H9 (cell line): ENCODE measurements around the gene ZNF385D. TPM values are rescaled to one million over a fixed set of nuclear protein-coding genes. Genes with fewer than 3 reads are reported as not detected.

Experiments
- DNase-seq: peaks from one replicate; pipeline ENCODE4 v3.0.0-alpha.2; 2017
- H2AFZ ChIP-seq: one replicate; pipeline ENCODE4 v1.6.1; 2013; ENCODE audit warnings: mild to moderate bottlenecking, low read length, control low read depth, moderate library complexity
- H2AK5ac ChIP-seq: 2 replicates; pipeline ENCODE4 v1.6.1; 2013; ENCODE audit warnings: low read length, control low read depth, mixed read lengths; ENCODE audit not compliant: insufficient read length
- H2BK120ac ChIP-seq: one replicate; pipeline ENCODE4 v1.6.1; 2013; ENCODE audit warnings: low read depth, mild to moderate bottlenecking, low read length, control low read depth, inconsistent platforms; ENCODE audit not compliant: poor library complexity, severe bottlenecking
- H2BK12ac ChIP-seq: 2 replicates; pipeline ENCODE4 v1.6.1; 2013; ENCODE audit warnings: low read length, control low read depth, mixed read lengths, low read depth; ENCODE audit not compliant: insufficient read length
- H2BK15ac ChIP-seq: 2 replicates; pipeline ENCODE4 v1.6.1; 2013; ENCODE audit warnings: low read depth, low read length, control low read depth
- H2BK20ac ChIP-seq: one replicate; pipeline ENCODE4 v1.6.1; 2013; ENCODE audit warnings: low read depth, mild to moderate bottlenecking, low read length, control low read depth, inconsistent platforms; ENCODE audit not compliant: poor library complexity, severe bottlenecking
- H2BK5ac ChIP-seq: 2 replicates; pipeline ENCODE4 v1.6.1; 2013; ENCODE audit warnings: low read length, control low read depth, mixed read lengths; ENCODE audit not compliant: insufficient read length
- H3K14ac ChIP-seq: 2 replicates; pipeline ENCODE4 v1.6.1; 2013; ENCODE audit warnings: low read length, control low read depth; ENCODE audit not compliant: insufficient read depth
- H3K18ac ChIP-seq: 2 replicates; pipeline ENCODE4 v1.6.1; 2013; ENCODE audit warnings: low read depth, mild to moderate bottlenecking, mixed read lengths, low read length, control low read depth; ENCODE audit not compliant: insufficient read length
- H3K23ac ChIP-seq: 2 replicates; pipeline ENCODE4 v1.6.1; 2013; ENCODE audit warnings: low read length, control low read depth, mixed read lengths, low read depth; ENCODE audit not compliant: insufficient read length
- H3K23me2 ChIP-seq: 2 replicates; pipeline ENCODE4 v1.6.1; 2013; ENCODE audit warnings: low read depth, mild to moderate bottlenecking, mixed read lengths, low read length, control low read depth; ENCODE audit not compliant: insufficient read length, poor library complexity, severe bottlenecking
- H3K27ac ChIP-seq: 2 replicates; pipeline ENCODE4 v1.5.1; 2013; ENCODE audit warnings: low read length, control low read depth, mixed read lengths, low read depth; ENCODE audit not compliant: insufficient read length
- H3K27me3 ChIP-seq: 2 replicates; pipeline ENCODE4 v1.6.1; 2013; ENCODE audit warnings: low read length, control low read depth, inconsistent platforms; ENCODE audit not compliant: insufficient read depth
- H3K4ac ChIP-seq: 2 replicates; pipeline ENCODE4 v1.6.1; 2013; ENCODE audit warnings: low read depth, mild to moderate bottlenecking, control low read depth, inconsistent platforms, low read length, moderate library complexity
- H3K4me1 ChIP-seq: 2 replicates; pipeline ENCODE4 v1.6.1; 2013; ENCODE audit warnings: low read length, control low read depth, inconsistent platforms; ENCODE audit not compliant: insufficient read depth
- H3K4me2 ChIP-seq: 2 replicates; pipeline ENCODE4 v1.6.1; 2013; ENCODE audit warnings: low read length, control low read depth, mixed read lengths; ENCODE audit not compliant: insufficient read length, insufficient read depth
- H3K56ac ChIP-seq: 2 replicates; pipeline ENCODE4 v1.6.1; 2013; ENCODE audit warnings: low read depth, mild to moderate bottlenecking, mixed read lengths, low read length, control low read depth; ENCODE audit not compliant: insufficient read length
- H3K79me1 ChIP-seq: 2 replicates; pipeline ENCODE4 v1.6.1; 2013; ENCODE audit warnings: low read depth, mild to moderate bottlenecking, moderate library complexity, low read length, control low read depth, inconsistent platforms; ENCODE audit not compliant: insufficient read depth, poor library complexity, severe bottlenecking
- H3K79me2 ChIP-seq: 2 replicates; pipeline ENCODE4 v1.6.1; 2013; ENCODE audit warnings: low read length, control low read depth, inconsistent platforms; ENCODE audit not compliant: insufficient read depth
- H3K9ac ChIP-seq: 2 replicates; pipeline ENCODE4 v1.6.1; 2013; ENCODE audit warnings: low read length, control low read depth, mixed read lengths; ENCODE audit not compliant: insufficient read length; ENCODE audit errors: extremely low read depth
- H3K9me3 ChIP-seq: one replicate; pipeline ENCODE4 v1.6.1; 2013; ENCODE audit warnings: low read depth, low read length, inconsistent platforms; ENCODE audit not compliant: control insufficient read depth
- H3T11ph ChIP-seq: one replicate; pipeline ENCODE4 v1.6.1; 2013; ENCODE audit warnings: mild to moderate bottlenecking, low read length, control low read depth, inconsistent platforms
- H4K20me1 ChIP-seq: one replicate; pipeline ENCODE4 v1.6.1; 2013; ENCODE audit not compliant: control insufficient read depth, insufficient read length, insufficient read depth
- H4K5ac ChIP-seq: 2 replicates; pipeline ENCODE4 v1.6.1; 2013; ENCODE audit warnings: low read depth, mild to moderate bottlenecking, mixed read lengths, low read length, control low read depth; ENCODE audit not compliant: insufficient read length
- H4K8ac ChIP-seq: replicated peaks from 2 replicates; pipeline ENCODE4 v1.6.1; 2013; ENCODE audit warnings: low read length, control low read depth, mixed read lengths, low read depth; ENCODE audit not compliant: insufficient read length
- H4K91ac ChIP-seq: 2 replicates; pipeline ENCODE4 v1.6.1; 2013; ENCODE audit warnings: low read depth, mild to moderate bottlenecking, moderate library complexity, mixed read lengths, low read length, control low read depth; ENCODE audit not compliant: insufficient read length
- H3K27ac Mint-ChIP-seq, 3 experiments: 2 replicates in 2 of 3; 3 replicates in 1 of 3; pipeline ENCODE4 v1.8.0; 2020 to 2021; ENCODE audit warnings: mixed read lengths in 3 of 3, mild to moderate bottlenecking in 1 of 3, moderate library complexity in 1 of 3
- H3K27me3 Mint-ChIP-seq: 2 replicates; pipeline ENCODE4 v1.8.0; 2021; ENCODE audit warnings: low read depth, mild to moderate bottlenecking, moderate library complexity, mixed read lengths
- H3K36me3 Mint-ChIP-seq, 3 experiments: 2 replicates in 2 of 3; 3 replicates in 1 of 3; pipeline ENCODE4 v1.8.0; 2020 to 2021; ENCODE audit warnings: low read depth in 3 of 3, mixed read lengths in 3 of 3; ENCODE audit not compliant: insufficient read depth in 1 of 3
- H3K4me1 Mint-ChIP-seq, 2 experiments: 2 replicates each; pipeline ENCODE4 v1.8.0; 2020; ENCODE audit warnings: mixed read lengths in 2 of 2
- H3K4me3 Mint-ChIP-seq, 2 experiments: 2 replicates in 1 of 2; 3 replicates in 1 of 2; pipeline ENCODE4 v1.8.0; 2020 to 2021; ENCODE audit warnings: mild to moderate bottlenecking in 2 of 2, mixed read lengths in 2 of 2, moderate library complexity in 1 of 2
- H3K9me3 Mint-ChIP-seq, 2 experiments: 2 replicates in 1 of 2; 3 replicates in 1 of 2; pipeline ENCODE4 v1.8.0; 2020; ENCODE audit warnings: mild to moderate bottlenecking in 2 of 2, mixed read lengths in 2 of 2, moderate library complexity in 1 of 2
- WGBS: extraction: QIAGEN DNeasy Blood & Tissue Kit; methylation state at CpG from one replicate; pipeline ENCODE4 v1.1.7; 2013; ENCODE audit warnings: missing lambda C conversion rate, low lambda C conversion rate, mixed read lengths; ENCODE audit not compliant: insufficient read length; ENCODE audit errors: extremely low coverage; 5-methylcytosine and 5-hydroxymethylcytosine counted together
- total RNA-seq: library from RNA; stranded (reverse); gene quantifications from 2 replicates; pipeline ENCODE4 v1.2.1, GENCODE V29; 2021
- TF ChIP-seq, protein P1 (sequence below): fragments of 200-600 bp; sonication (generic); conservative IDR thresholded peaks from 3 replicates; pipeline ENCODE4 v1.8.0; 2021; ENCODE audit warnings: antibody characterized with exemption, mild to moderate bottlenecking

The ZNF385D gene
- total RNA-seq, 1 experiment from 2014 or later: 1.5 TPM

DNA sequence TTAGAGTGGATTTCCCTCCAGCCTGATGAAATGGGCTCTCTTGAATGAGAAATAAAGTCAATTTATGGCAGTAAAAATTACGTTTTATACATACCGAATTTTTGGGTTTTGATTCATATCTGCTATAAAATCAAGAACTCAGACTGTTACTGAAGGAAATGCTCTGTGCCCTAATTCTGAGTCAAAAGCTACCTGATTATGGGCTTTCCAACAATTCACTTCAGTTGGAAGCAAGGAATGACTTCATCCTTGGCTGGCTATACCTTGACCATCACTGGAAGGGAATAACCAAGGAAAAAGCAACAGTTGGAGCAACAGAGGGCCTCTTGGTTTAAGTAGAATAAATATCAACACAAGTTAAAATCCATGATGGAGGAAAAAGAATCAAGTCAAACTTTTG is 88.6 kb downstream of the ZNF385D start:
- H2BK15ac ChIP-seq: no peak overlapping the region
- no peak overlapping the region for H4K5ac ChIP-seq
- Mint-ChIP-seq H3K27me3 (no peaks in the 10 kb centered on the region; the same call in 1 of the 2 replicates), H3K27ac (no peak overlapping the region), H3K36me3 (no peaks in the 10 kb centered on the region), H3K9me3 (no peaks in the 10 kb centered on the region), H3K4me3 (no peak overlapping the region), H3K4me1 (peaks cover 21 to 27% of the 10 kb centered on the region in 2 experiments)
- no peak overlapping the region for H2BK20ac ChIP-seq
- no peak overlapping the region for H3K27ac ChIP-seq
- no peak overlapping the region for H3K4ac ChIP-seq
- H4K91ac ChIP-seq: no peak overlapping the region
- no peaks in the 10 kb centered on the region for H3K9me3 ChIP-seq
- H3K23me2 ChIP-seq: no peaks in the 10 kb centered on the region
- no peak overlapping the region for H3K14ac ChIP-seq
- H4K8ac ChIP-seq: no peak overlapping the region
- DNase-seq: no peak
- H3K4me1 ChIP-seq: peaks cover 2% of the 10 kb centered on the region; the same call in 1 of the 2 replicates
- no CpG with 5 or more reads among the region's 2 CpGs for WGBS
- no peak overlapping the region for H3K4me2 ChIP-seq
- H3K79me2 ChIP-seq: no peaks in the 10 kb centered on the region
- H3K9ac ChIP-seq: no peak overlapping the region
- no peak overlapping the region for H2BK12ac ChIP-seq
- H4K20me1 ChIP-seq: no peaks in the 10 kb centered on the region
- no peak overlapping the region for H2BK5ac ChIP-seq
- TF ChIP-seq, protein P1, sequence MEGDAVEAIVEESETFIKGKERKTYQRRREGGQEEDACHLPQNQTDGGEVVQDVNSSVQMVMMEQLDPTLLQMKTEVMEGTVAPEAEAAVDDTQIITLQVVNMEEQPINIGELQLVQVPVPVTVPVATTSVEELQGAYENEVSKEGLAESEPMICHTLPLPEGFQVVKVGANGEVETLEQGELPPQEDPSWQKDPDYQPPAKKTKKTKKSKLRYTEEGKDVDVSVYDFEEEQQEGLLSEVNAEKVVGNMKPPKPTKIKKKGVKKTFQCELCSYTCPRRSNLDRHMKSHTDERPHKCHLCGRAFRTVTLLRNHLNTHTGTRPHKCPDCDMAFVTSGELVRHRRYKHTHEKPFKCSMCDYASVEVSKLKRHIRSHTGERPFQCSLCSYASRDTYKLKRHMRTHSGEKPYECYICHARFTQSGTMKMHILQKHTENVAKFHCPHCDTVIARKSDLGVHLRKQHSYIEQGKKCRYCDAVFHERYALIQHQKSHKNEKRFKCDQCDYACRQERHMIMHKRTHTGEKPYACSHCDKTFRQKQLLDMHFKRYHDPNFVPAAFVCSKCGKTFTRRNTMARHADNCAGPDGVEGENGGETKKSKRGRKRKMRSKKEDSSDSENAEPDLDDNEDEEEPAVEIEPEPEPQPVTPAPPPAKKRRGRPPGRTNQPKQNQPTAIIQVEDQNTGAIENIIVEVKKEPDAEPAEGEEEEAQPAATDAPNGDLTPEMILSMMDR: no peak
- no peaks in the 10 kb centered on the region for H3K27me3 ChIP-seq
- no peaks in the 10 kb centered on the region for H3K79me1 ChIP-seq
- H3K56ac ChIP-seq: no peak overlapping the region
- H3K23ac ChIP-seq: no peak overlapping the region
- H2AFZ ChIP-seq: no peak overlapping the region
- no peak overlapping the region for H2BK120ac ChIP-seq
- no peak overlapping the region for H3T11ph ChIP-seq
- no peak overlapping the region for H3K18ac ChIP-seq
- no peak overlapping the region for H2AK5ac ChIP-seq
